ENCODE results near the gene FOXP1. TPM values are rescaled to one million over a fixed set of nuclear protein-coding genes. Genes with fewer than 3 reads are reported as not detected.
A peak's percentile ranks its signal among the peaks of the same experiment; 100 is the strongest.
"Not testable (repeated sequence)": the region's sequence is repeated elsewhere in the genome, so short reads cannot be mapped to it uniquely, and the experiment has no call there.

The FOXP1 gene
- total RNA-seq, 2 donors from 2014 or later, result 42.1 to 50.0 TPM

GRCh38 chr3:71543371-71544016, 40.0 kb downstream of the FOXP1 start:
- peak; percentile 27 to 39 for ATAC-seq
- intact Hi-C loops (cut with DNase I), result no loop called here

GRCh38 chr3:71542521-71543370, 40.8 kb downstream of the FOXP1 start:
- ATAC-seq (peak; percentile 97 to 99), DNase-seq (peak; percentile 81)
- intact Hi-C loops (cut with DNase I), result no loop called here

More at GRCh38 chr3:71543371-71544016, 40.0 kb downstream of the FOXP1 start:
- DNase-seq, result no peak

- no peak for DNase-seq
- no peak for ATAC-seq
- intact Hi-C loops (cut with DNase I), result no loop called here
Measured at GRCh38 chr3:71541313-71541712, 42.2 kb downstream of the FOXP1 start.

- DNase-seq, result peak; percentile 69
- intact Hi-C loops (cut with DNase I), result no loop called here
- ATAC-seq, result peak; percentile 30 to 92
Measured at GRCh38 chr3:71537211-71537611, 46.3 kb downstream of the FOXP1 start.

- intact Hi-C loops (cut with DNase I), result no loop called here
- ATAC-seq (peak in 1 of 2 donors; percentile 59), DNase-seq (no peak)
Measured at GRCh38 chr3:71536376-71536965, 47.1 kb downstream of the FOXP1 start.

GRCh38 chr3:71533588-71533987, 49.9 kb downstream of the FOXP1 start:
- intact Hi-C loops (cut with DNase I), result no loop called here
- DNase-seq (no peak), ATAC-seq (no peak)

- ATAC-seq, result peak in 1 of 2 donors; percentile 50
- DNase-seq, result peak; percentile 44
- intact Hi-C loops (cut with DNase I), result no loop called here
Measured at GRCh38 chr3:71532639-71533395, 50.7 kb downstream of the FOXP1 start.

GRCh38 chr3:71530903-71531530, 52.5 kb downstream of the FOXP1 start:
- no peak for ATAC-seq
- DNase-seq, result no peak
- intact Hi-C loops (cut with DNase I), result no loop called here

GRCh38 chr3:71528816-71529215, 54.7 kb downstream of the FOXP1 start:
- intact Hi-C loops (cut with DNase I), result no loop called here
- DNase-seq, result no peak
- no peak for ATAC-seq

- DNase-seq; intact Hi-C loops (cut with DNase I); ATAC-seq: not testable (repeated sequence)
Measured at GRCh38 chr3:71526448-71526847, 57.1 kb downstream of the FOXP1 start.

- intact Hi-C loops (cut with DNase I), result no loop called here
- DNase-seq (no peak), ATAC-seq (no peak)
Measured at GRCh38 chr3:71525391-71525790, 58.1 kb downstream of the FOXP1 start.

GRCh38 chr3:71524672-71525071, 58.9 kb downstream of the FOXP1 start:
- intact Hi-C loops (cut with DNase I), result no loop called here
- no peak for ATAC-seq

GRCh38 chr3:71523628-71524027, 59.9 kb downstream of the FOXP1 start:
- ATAC-seq, result no peak
- intact Hi-C loops (cut with DNase I), result no loop called here
- DNase-seq, result no peak

More at GRCh38 chr3:71524672-71525071, 58.9 kb downstream of the FOXP1 start:
- no peak for DNase-seq

- intact Hi-C loops (cut with DNase I), result no loop called here
- ATAC-seq (peak in 1 of 2 donors; percentile 50), DNase-seq (no peak)
Measured at GRCh38 chr3:71521940-71522876, 61.3 kb downstream of the FOXP1 start.

- ATAC-seq (no peak), DNase-seq (no peak)
- intact Hi-C loops (cut with DNase I), result no loop called here
Measured at GRCh38 chr3:71521021-71521352, 62.5 kb downstream of the FOXP1 start.

GRCh38 chr3:71520161-71521020, 63.1 kb downstream of the FOXP1 start:
- DNase-seq, result no peak
- intact Hi-C loops (cut with DNase I), result no loop called here
- ATAC-seq, result no peak

- no peak for DNase-seq
- ATAC-seq, result no peak
- intact Hi-C loops (cut with DNase I), result no loop called here
Measured at GRCh38 chr3:71518089-71518488, 65.4 kb downstream of the FOXP1 start.

Measured in left cardiac atrium (tissue), 4 donors.